GM23338 (cell line): ENCODE measurements around the gene TNNI3K. TPM values are rescaled to one million over a fixed set of nuclear protein-coding genes. Genes with fewer than 3 reads are reported as not detected.

Experiments
- ATAC-seq: fragments of 200-7000 bp; cut with Tn5 transposase; 3 replicates; pipeline ENCODE4 v1.9.1; 2020
- DNase-seq: peaks from one replicate; pipeline ENCODE4 v3.0.0-alpha.2; 2015; ENCODE audit warnings: low spot score
- H2AFZ ChIP-seq: fragments of 200-600 bp; sonication (generic); 2 replicates; pipeline ENCODE4 v1.8.0; 2016; ENCODE audit warnings: antibody characterized with exemption, mild to moderate bottlenecking, moderate library complexity
- H3F3A ChIP-seq: fragments of 200-600 bp; sonication (generic); replicated peaks from 2 replicates; pipeline ENCODE4 v1.8.0; 2017; ENCODE audit warnings: antibody characterized with exemption, mixed run types, low read depth
- H3K27ac ChIP-seq: fragments of 200-600 bp; sonication (generic); 2 replicates; pipeline ENCODE4 v1.6.1; 2016; ENCODE audit warnings: low read depth
- H3K27me3 ChIP-seq: fragments of 200-600 bp; sonication (generic); 2 replicates; pipeline ENCODE4 v1.8.0; 2016; ENCODE audit warnings: mild to moderate bottlenecking, mixed run types, moderate library complexity; ENCODE audit not compliant: insufficient read depth
- H3K36me3 ChIP-seq: fragments of 200-600 bp; sonication (generic); 2 replicates; pipeline ENCODE4 v1.8.0; 2016; ENCODE audit warnings: mild to moderate bottlenecking; ENCODE audit not compliant: insufficient read depth
- H3K4me1 ChIP-seq: fragments of 200-600 bp; sonication (generic); 2 replicates; pipeline ENCODE4 v1.8.0; 2016; ENCODE audit warnings: mild to moderate bottlenecking, moderate library complexity; ENCODE audit not compliant: insufficient read depth
- H3K4me2 ChIP-seq: fragments of 200-600 bp; sonication (generic); 2 replicates; pipeline ENCODE4 v1.7.1; 2017; ENCODE audit warnings: mixed run types
- H3K4me3 ChIP-seq: fragments of 200-600 bp; sonication (generic); 2 replicates; pipeline ENCODE4 v1.6.1; 2016; ENCODE audit warnings: mixed run types
- H3K79me2 ChIP-seq: fragments of 200-600 bp; sonication (generic); replicated peaks from 2 replicates; pipeline ENCODE4 v1.8.0; 2017; ENCODE audit warnings: mild to moderate bottlenecking; ENCODE audit not compliant: insufficient read depth
- H3K9me2 ChIP-seq: fragments of 200-600 bp; sonication (generic); 2 replicates; pipeline ENCODE4 v1.8.0; 2017; ENCODE audit not compliant: insufficient read depth
- H4K20me1 ChIP-seq: fragments of 200-600 bp; sonication (generic); replicated peaks from 2 replicates; pipeline ENCODE4 v1.8.0; 2017; ENCODE audit warnings: mild to moderate bottlenecking; ENCODE audit not compliant: insufficient read depth
- H3K27ac Mint-ChIP-seq: 2 replicates; pipeline ENCODE4 v1.8.0; 2020; ENCODE audit warnings: inconsistent platforms, mild to moderate bottlenecking, moderate library complexity, mixed read lengths
- H3K27me3 Mint-ChIP-seq: 3 replicates; pipeline ENCODE4 v1.8.0; 2022; ENCODE audit warnings: low read depth, mild to moderate bottlenecking, moderate library complexity, mixed read lengths, inconsistent platforms; ENCODE audit not compliant: insufficient read depth, poor library complexity
- H3K36me3 Mint-ChIP-seq: 3 replicates; pipeline ENCODE4 v1.8.0; 2021; ENCODE audit warnings: low read depth, mild to moderate bottlenecking, inconsistent platforms, moderate library complexity, mixed read lengths
- H3K4me1 Mint-ChIP-seq: 3 replicates; pipeline ENCODE4 v1.8.0; 2020; ENCODE audit warnings: mild to moderate bottlenecking, inconsistent platforms, mixed read lengths
- H3K4me3 Mint-ChIP-seq: 3 replicates; pipeline ENCODE4 v1.8.0; 2021; ENCODE audit warnings: moderate library complexity, mild to moderate bottlenecking, inconsistent platforms, mixed read lengths
- H3K9me3 Mint-ChIP-seq: 3 replicates; pipeline ENCODE4 v1.8.0; 2020; ENCODE audit warnings: moderate library complexity, mild to moderate bottlenecking, inconsistent platforms, mixed read lengths
- CREB1 ChIP-seq: fragments of 250-450 bp; sonication (Bioruptor Pico); IDR thresholded peaks from 2 replicates; pipeline ENCODE4 v1.5.0; 2020; ENCODE audit warnings: low read depth, mild to moderate bottlenecking, moderate library complexity
- EZH2 ChIP-seq: fragments of 200-600 bp; sonication (generic); IDR thresholded peaks from one replicate; pipeline ENCODE4 v1.8.0; 2017; ENCODE audit warnings: antibody characterized with exemption, mild to moderate bottlenecking, low read depth; ENCODE audit not compliant: unreplicated experiment
- EZH2phosphoT487 ChIP-seq: fragments of 200-600 bp; sonication (generic); IDR thresholded peaks from one replicate; pipeline ENCODE4 v1.8.1; 2018; ENCODE audit warnings: antibody characterized with exemption; ENCODE audit not compliant: unreplicated experiment
- JUNB ChIP-seq: IDR thresholded peaks from one replicate; pipeline ENCODE4 v1.6.1; 2016; ENCODE audit warnings: antibody characterized with exemption; ENCODE audit not compliant: unreplicated experiment
- NANOG ChIP-seq: IDR thresholded peaks from 2 replicates; pipeline ENCODE4 v1.6.1; 2016; ENCODE audit warnings: antibody characterized with exemption, borderline replicate concordance
- POLR2AphosphoS5 ChIP-seq: IDR thresholded peaks from 2 replicates; pipeline ENCODE4 v1.6.1; 2016; ENCODE audit warnings: antibody characterized with exemption, low read depth
- REST ChIP-seq: IDR thresholded peaks from one replicate; pipeline ENCODE4 v1.6.1; 2018; ENCODE audit warnings: antibody characterized with exemption; ENCODE audit not compliant: unreplicated experiment
- STAT1 ChIP-seq: IDR thresholded peaks from one replicate; pipeline ENCODE4 v1.6.1; 2016; ENCODE audit warnings: antibody characterized with exemption; ENCODE audit not compliant: unreplicated experiment
- ZNF114 ChIP-seq: fragments of 250-450 bp; sonication (Bioruptor Pico); IDR thresholded peaks from 2 replicates; pipeline ENCODE4 v1.5.0; 2020; ENCODE audit warnings: mild to moderate bottlenecking, moderate library complexity
- ZNF331 ChIP-seq: fragments of 250-450 bp; sonication (Bioruptor Pico); IDR thresholded peaks from 2 replicates; pipeline ENCODE4 v1.5.0; 2020; ENCODE audit warnings: low read depth, mild to moderate bottlenecking, moderate library complexity
- ZNF462 ChIP-seq: fragments of 250-450 bp; sonication (Bioruptor Pico); IDR thresholded peaks from 2 replicates; pipeline ENCODE4 v1.5.0; 2020; ENCODE audit warnings: mild to moderate bottlenecking, moderate library complexity
- polyA plus RNA-seq: library from polyadenylated mRNA; unstranded; fragments of >200 nt; fragmentation: Nextera tagmentation; extraction: Ambion mirVana; gene quantifications from 2 replicates; pipeline ENCODE4 v1.2.1, GENCODE V29; 2016
- total RNA-seq: library from RNA; depleted of rRNA; stranded (reverse); fragments of >200 nt; shearing (Covaris generic); gene quantifications from 2 replicates; pipeline ENCODE4 v1.2.3, GENCODE V29; 2014
- TF ChIP-seq, protein P1 (sequence below), 2 experiments: fragments of 200-600 bp in 1 of 2; sonication (generic) in 1 of 2; conservative IDR thresholded peaks; 2 replicates each; pipeline versions ENCODE4 v1.5.1 to v1.6.1; 2016 to 2017; ENCODE audit warnings: antibody characterized with exemption in 2 of 2, low read depth in 2 of 2, mild to moderate bottlenecking in 2 of 2, moderate library complexity in 1 of 2
- TF ChIP-seq, protein P2 (sequence below): IDR thresholded peaks from 2 replicates; pipeline ENCODE4 v1.6.1; 2016; ENCODE audit warnings: antibody characterized with exemption

The TNNI3K gene
- total and polyA plus RNA-seq, 2 experiments from 2014 or later: not detected

DNA sequence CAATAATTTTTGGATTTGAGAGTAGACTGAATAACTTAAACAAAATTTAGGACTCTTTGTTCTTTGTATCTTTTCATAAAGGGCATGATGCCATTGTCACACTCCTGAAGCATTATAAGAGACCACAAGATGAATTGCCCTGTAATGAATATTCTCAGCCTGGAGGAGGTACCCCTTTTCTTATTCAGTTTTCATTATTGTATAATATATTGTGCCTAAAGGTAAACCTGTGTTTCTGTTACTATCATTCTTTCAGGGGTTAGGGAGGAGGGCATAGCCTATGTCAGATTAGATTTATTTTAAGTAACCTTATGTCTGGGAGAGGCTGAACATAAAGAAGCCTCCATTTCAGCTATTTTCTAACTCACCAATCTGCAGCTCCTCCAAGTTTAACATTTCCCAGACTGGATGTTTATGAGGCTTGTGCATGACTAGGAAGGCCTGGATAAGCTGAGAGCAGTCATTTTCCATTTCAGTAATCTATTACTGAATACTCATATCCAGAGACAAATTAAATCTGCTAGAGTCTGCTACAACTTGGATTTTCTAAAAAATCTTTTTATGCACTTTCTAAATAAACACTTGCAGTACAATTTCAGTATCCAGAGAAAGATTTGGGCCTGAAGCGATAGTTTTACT, 132.1 kb downstream of the TNNI3K start:
- Histone ChIP-seq H3K4me2 (no peak overlapping the region; the same call in 1 of the 2 replicates), H3K79me2 (no peaks in the 10 kb centered on the region), H3K9me2 (no peaks in the 10 kb centered on the region), H3K27ac (no peak overlapping the region), H3K4me3 (no peak overlapping the region), H3K27me3 (no peaks in the 10 kb centered on the region), H4K20me1 (no peaks in the 10 kb centered on the region), H3F3A (no peaks in the 10 kb centered on the region), H2AFZ (no peak overlapping the region), H3K36me3 (no peaks in the 10 kb centered on the region), H3K4me1 (peaks cover 24% of the 10 kb centered on the region; the same call in 1 of the 2 replicates)
- no peak for DNase-seq
- Mint-ChIP-seq H3K27ac (no peak overlapping the region), H3K4me3 (no peak overlapping the region), H3K4me1 (peaks cover 6% of the 10 kb centered on the region), H3K9me3 (no peaks in the 10 kb centered on the region; the same call in 2 of the 3 replicates), H3K27me3 (peaks cover 4% of the 10 kb centered on the region), H3K36me3 (no peaks in the 10 kb centered on the region)
- ATAC-seq: no peak
- TF ChIP-seq CREB1 (CRISPR knock-in tag): no peak
- no peak for TF ChIP-seq EZH2
- TF ChIP-seq POLR2AphosphoS5: no peak
- TF ChIP-seq REST: no peak
- TF ChIP-seq ZNF462: no peak
- TF ChIP-seq STAT1: no peak
- TF ChIP-seq, protein P1, sequence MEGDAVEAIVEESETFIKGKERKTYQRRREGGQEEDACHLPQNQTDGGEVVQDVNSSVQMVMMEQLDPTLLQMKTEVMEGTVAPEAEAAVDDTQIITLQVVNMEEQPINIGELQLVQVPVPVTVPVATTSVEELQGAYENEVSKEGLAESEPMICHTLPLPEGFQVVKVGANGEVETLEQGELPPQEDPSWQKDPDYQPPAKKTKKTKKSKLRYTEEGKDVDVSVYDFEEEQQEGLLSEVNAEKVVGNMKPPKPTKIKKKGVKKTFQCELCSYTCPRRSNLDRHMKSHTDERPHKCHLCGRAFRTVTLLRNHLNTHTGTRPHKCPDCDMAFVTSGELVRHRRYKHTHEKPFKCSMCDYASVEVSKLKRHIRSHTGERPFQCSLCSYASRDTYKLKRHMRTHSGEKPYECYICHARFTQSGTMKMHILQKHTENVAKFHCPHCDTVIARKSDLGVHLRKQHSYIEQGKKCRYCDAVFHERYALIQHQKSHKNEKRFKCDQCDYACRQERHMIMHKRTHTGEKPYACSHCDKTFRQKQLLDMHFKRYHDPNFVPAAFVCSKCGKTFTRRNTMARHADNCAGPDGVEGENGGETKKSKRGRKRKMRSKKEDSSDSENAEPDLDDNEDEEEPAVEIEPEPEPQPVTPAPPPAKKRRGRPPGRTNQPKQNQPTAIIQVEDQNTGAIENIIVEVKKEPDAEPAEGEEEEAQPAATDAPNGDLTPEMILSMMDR (conservative IDR thresholded peaks at IDR 0.05; ENCODE audit: low read depth in 2 of 2): no peak
- TF ChIP-seq JUNB: no peak
- TF ChIP-seq ZNF331 (CRISPR knock-in tag): no peak
- no peak for TF ChIP-seq ZNF114
- no peak for TF ChIP-seq EZH2phosphoT487
- TF ChIP-seq NANOG: no peak
- TF ChIP-seq, protein P2, sequence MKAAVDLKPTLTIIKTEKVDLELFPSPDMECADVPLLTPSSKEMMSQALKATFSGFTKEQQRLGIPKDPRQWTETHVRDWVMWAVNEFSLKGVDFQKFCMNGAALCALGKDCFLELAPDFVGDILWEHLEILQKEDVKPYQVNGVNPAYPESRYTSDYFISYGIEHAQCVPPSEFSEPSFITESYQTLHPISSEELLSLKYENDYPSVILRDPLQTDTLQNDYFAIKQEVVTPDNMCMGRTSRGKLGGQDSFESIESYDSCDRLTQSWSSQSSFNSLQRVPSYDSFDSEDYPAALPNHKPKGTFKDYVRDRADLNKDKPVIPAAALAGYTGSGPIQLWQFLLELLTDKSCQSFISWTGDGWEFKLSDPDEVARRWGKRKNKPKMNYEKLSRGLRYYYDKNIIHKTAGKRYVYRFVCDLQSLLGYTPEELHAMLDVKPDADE: no peak
